ENCODE measurements around the gene GLIS1. TPM values are rescaled to one million over a fixed set of nuclear protein-coding genes. Genes with fewer than 3 reads are reported as not detected.

GLIS1 gene
- total RNA-seq, 1 experiment from 2014 or later = 0.39 TPM

- Histone ChIP-seq H2AFZ (ENCODE audit: low read depth, low read length, poor library complexity, severe bottlenecking) (no peak overlapping the region), H3K79me2 (ENCODE audit: insufficient read depth, low read length) (no peaks in the 10 kb centered on the region), H3K27me3 (ENCODE audit: insufficient read depth, low read length) (no peaks in the 10 kb centered on the region; the same call in none of the 2 replicates), H3K4me2 (ENCODE audit: low read length) (no peak overlapping the region), H3K4me1 (ENCODE audit: control insufficient read depth in 1 of 2, insufficient read depth in 2 of 2, low read length in 2 of 2) (peaks cover 6 to 8% of the 10 kb centered on the region in 2 experiments; a peak in 3 of 4 replicates), H3K9me3 (ENCODE audit: control insufficient read depth in 1 of 2, insufficient read depth in 1 of 2, low read depth in 1 of 2, low read length in 2 of 2) (no peaks in the 10 kb centered on the region), H4K20me1 (ENCODE audit: insufficient read depth) (no peaks in the 10 kb centered on the region), H3K9ac (ENCODE audit: low read length) (no peak overlapping the region), H3K27ac (ENCODE audit: low read depth, low read length) (no peak overlapping the region), H3K9me2 (ENCODE audit: insufficient read depth) (no peaks in the 10 kb centered on the region), H3K4me3 (replicated peaks in 1 of 2; ENCODE audit: low read depth in 1 of 2, low read length in 2 of 2) (no peak overlapping the region), H3K36me3 (ENCODE audit: control insufficient read depth in 1 of 2, insufficient read depth in 2 of 2, low read length in 2 of 2) (no peaks in the 10 kb centered on the region)
- ChIA-PET RAD21 (ENCODE audit: low non-redundant PET in 1 of 2, low total read pairs in 2 of 2, uncharacterized antibody in 2 of 2, unreplicated experiment in 2 of 2) (no interaction called here), CTCF (no interaction called here), POLR2A (no interaction called here)
- BruUV-seq (replicated peaks) = no TSS peak
- no peak for TF ChIP-seq TCF7L2 (IDR thresholded peaks at IDR 0.05; ENCODE audit: borderline replicate concordance, extremely low read depth, insufficient read depth, insufficient read length)
- TF ChIP-seq CEBPB (IDR thresholded peaks at IDR 0.05; ENCODE audit: low read depth) = no peak
- TF ChIP-seq ATF3 (IDR thresholded peaks at IDR 0.05) = no peak
- no peak for TF ChIP-seq ZBTB33 (IDR thresholded peaks at IDR 0.05; ENCODE audit: extremely low read depth, insufficient replicate concordance, low read length)
- TF ChIP-seq SRF (IDR thresholded peaks at IDR 0.05; ENCODE audit: low read depth) = no peak
- no peak for TF ChIP-seq ZNF274 (IDR thresholded peaks at IDR 0.05; ENCODE audit: low read depth, low read length)
- TF ChIP-seq EZH2 (IDR thresholded peaks at IDR 0.05) = no peak
- TF ChIP-seq FOSL1 (IDR thresholded peaks at IDR 0.05; ENCODE audit: low read depth) = no peak
- no peak for TF ChIP-seq ELF1 (IDR thresholded peaks at IDR 0.05; ENCODE audit: borderline replicate concordance, low read depth)
- TF ChIP-seq EGR1 (IDR thresholded peaks at IDR 0.05; ENCODE audit: low read depth) = no peak
- TF ChIP-seq CTCF (IDR thresholded peaks at IDR 0.05 in 2 of 3, conservative IDR thresholded peaks at IDR 0.05 in 1 of 3; ENCODE audit: borderline replicate concordance in 1 of 3, insufficient read depth in 1 of 3, low read depth in 2 of 3, low read length in 2 of 3) = no peak
- TF ChIP-seq EZH2phosphoT487 (IDR thresholded peaks at IDR 0.05; ENCODE audit: borderline replicate concordance) = no peak
- ATAC-seq (no peak), DNase-seq (ENCODE audit: low read depth, low spot score) (no peak)
- intact Hi-C loops (cut with micrococcal nuclease) = no loop called here
Measured at GRCh38 chr1:53636621-53637171, 102.3 kb downstream of the GLIS1 start.
